ENCODE data around the gene CLPTM1L.

Gene CLPTM1L

DNA sequence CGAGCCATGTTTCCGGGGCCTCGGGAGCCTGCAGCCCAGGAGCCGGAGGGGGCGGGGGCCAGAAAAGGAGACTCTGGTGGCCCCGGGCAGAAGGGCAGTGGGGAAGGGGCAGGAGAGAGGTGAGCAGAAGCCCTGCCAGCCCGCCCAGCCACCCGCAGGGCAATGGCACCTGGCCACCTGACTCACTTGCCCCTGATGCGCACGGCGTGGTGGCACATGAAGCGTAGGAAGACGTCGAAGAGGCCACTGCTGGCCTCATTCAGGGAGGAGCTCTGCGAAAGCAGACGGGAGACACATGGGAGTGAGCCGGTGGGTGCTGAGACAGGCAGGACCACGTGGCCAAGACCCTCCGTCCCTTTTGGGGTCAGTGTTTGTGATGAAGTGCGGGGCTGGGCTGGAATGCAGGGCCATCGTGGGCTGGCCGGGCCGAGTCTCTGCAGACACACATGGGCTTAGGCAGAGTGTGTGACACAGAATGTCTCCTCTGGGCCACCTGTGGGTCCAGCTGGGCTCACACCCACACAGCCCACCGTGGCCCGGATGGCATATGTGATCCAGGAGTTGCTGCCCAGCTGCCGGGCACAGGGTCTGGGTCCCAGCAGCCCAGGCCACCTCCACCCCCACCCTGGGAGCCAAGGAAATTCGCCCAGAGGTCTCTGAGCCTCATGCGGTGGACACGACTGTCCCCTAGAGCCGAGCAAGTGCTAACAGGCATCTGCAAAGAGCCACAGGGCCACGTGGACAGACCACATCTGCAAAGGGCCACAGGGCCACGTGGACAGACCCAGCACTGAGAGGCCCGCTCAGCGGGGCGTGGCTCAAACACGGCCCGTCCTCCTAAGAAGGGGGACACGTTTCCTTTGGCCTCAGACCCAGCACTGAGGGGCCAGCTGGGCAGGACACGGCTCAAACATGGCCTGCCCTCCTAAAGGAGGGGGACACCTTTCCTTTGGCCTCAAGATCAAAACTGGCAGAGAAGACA, 73.7 kb downstream of the CLPTM1L start:
- Histone ChIP-seq H3K4me3 (ENCODE audit: low read depth, low read length) (no peak overlapping the region), H3K36me3 (no peaks in the 10 kb centered on the region), H3K9me3 (no peaks in the 10 kb centered on the region), H3K27me3 (no peaks in the 10 kb centered on the region), H3K4me1 (no peaks in the 10 kb centered on the region)
- no peak for DNase-seq
- TF ChIP-seq, protein P1, sequence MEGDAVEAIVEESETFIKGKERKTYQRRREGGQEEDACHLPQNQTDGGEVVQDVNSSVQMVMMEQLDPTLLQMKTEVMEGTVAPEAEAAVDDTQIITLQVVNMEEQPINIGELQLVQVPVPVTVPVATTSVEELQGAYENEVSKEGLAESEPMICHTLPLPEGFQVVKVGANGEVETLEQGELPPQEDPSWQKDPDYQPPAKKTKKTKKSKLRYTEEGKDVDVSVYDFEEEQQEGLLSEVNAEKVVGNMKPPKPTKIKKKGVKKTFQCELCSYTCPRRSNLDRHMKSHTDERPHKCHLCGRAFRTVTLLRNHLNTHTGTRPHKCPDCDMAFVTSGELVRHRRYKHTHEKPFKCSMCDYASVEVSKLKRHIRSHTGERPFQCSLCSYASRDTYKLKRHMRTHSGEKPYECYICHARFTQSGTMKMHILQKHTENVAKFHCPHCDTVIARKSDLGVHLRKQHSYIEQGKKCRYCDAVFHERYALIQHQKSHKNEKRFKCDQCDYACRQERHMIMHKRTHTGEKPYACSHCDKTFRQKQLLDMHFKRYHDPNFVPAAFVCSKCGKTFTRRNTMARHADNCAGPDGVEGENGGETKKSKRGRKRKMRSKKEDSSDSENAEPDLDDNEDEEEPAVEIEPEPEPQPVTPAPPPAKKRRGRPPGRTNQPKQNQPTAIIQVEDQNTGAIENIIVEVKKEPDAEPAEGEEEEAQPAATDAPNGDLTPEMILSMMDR (IDR thresholded peaks at IDR 0.05; ENCODE audit: low read depth, low read length) = no peak

DNA sequence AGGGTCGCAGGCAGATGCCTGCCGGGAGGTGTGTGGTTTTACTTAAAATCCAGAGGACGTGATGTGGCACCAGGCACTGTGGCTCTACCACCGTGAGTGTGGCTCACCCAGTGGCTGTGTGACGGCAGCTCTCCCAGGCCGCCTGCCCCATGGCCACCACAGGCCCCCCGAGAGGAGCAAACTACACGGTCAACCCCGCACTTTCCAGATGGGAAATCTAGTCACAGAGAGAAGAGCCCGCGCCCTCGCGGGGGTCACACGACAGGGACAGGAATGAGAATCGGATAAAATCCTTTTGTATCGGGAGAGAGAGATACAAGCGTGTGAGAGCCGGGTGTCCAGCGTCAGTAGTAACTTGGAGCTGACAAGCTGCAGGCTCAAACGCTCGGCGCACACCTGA, 74.5 kb downstream of the CLPTM1L start:
- H3K36me3 ChIP-seq = no peaks in the 10 kb centered on the region
- TF ChIP-seq, protein P1 (IDR thresholded peaks at IDR 0.05; ENCODE audit: low read depth, low read length) = no peak
- no peaks in the 10 kb centered on the region for H3K9me3 ChIP-seq

DNA sequence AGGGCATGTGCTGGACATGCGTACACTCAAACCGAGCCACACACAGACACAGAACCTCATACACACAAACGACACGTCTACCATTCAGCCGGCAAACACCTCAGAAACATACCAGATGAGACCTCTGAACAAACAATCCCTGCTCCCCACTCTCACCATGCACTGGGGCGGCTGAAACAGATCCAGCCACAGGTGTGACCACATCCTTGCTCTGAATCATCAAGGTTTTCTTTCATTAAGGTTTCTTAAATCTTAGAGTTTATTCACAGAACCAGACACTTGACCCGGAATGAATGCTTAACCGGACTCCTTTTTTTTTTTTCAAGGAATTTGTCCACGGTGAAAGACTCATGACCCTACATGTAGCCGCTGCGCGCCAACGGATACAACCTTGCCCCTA, 76.2 kb downstream of the CLPTM1L start:
- no peaks in the 10 kb centered on the region for H3K27me3 ChIP-seq
- no peaks in the 10 kb centered on the region for H3K9me3 ChIP-seq
- H3K4me1 ChIP-seq = no peaks in the 10 kb centered on the region
- H3K4me3 ChIP-seq (ENCODE audit: low read depth, low read length) = no peak overlapping the region
- TF ChIP-seq, protein P1 (IDR thresholded peaks at IDR 0.05; ENCODE audit: low read depth, low read length) = no peak
- DNase-seq = no peak
- H3K36me3 ChIP-seq = no peaks in the 10 kb centered on the region

More for the DNA sequence above, 74.5 kb downstream of the CLPTM1L start:
- H3K4me3 ChIP-seq (ENCODE audit: low read depth, low read length) = no peak overlapping the region
- no peaks in the 10 kb centered on the region for H3K27me3 ChIP-seq
- H3K4me1 ChIP-seq = no peaks in the 10 kb centered on the region
- DNase-seq = no peak

- TF ChIP-seq, protein P1 (IDR thresholded peaks at IDR 0.05; ENCODE audit: low read depth, low read length) = no peak
- Histone ChIP-seq H3K9me3 (no peaks in the 10 kb centered on the region), H3K4me1 (no peaks in the 10 kb centered on the region), H3K27me3 (no peaks in the 10 kb centered on the region), H3K36me3 (no peaks in the 10 kb centered on the region), H3K4me3 (ENCODE audit: low read depth, low read length) (no peak overlapping the region)
- DNase-seq = no peak
Measured at GRCh38 chr5:1268056-1268455, 76.8 kb downstream of the CLPTM1L start.
